ENCODE results near the gene ACYP2.

- TF ChIP-seq CTCF (IDR thresholded peaks at IDR 0.05), result no peak
- no peak for TF ChIP-seq EZH2 (IDR thresholded peaks at IDR 0.05; ENCODE audit: borderline replicate concordance, insufficient read depth, low read depth, low read length, poor library complexity, severe bottlenecking)
Measured at GRCh38 chr2:54083445-54083844, 32.0 kb upstream of the ACYP2 start.
